Panc1 (cell line): ENCODE data around the gene SLC3A2. TPM values are rescaled to one million over a fixed set of nuclear protein-coding genes. Genes with fewer than 3 reads are reported as not detected.

Experiments
- ATAC-seq: fragments of 200-7000 bp; cut with Tn5 transposase; 2 replicates; pipeline ENCODE4 v1.9.1; 2020; ENCODE audit warnings: mild to moderate bottlenecking, moderate library complexity
- BruUV-seq: library from RNA; stranded (reverse); fragments of 400-500 nt; replicated peaks from 2 replicates; lab custom pipeline; 2021; lab: Mats Ljungman, UMichigan
- CTCF ChIA-PET: fragments of 300-600 bp; sonication (Branson Sonifier 250); formaldehyde crosslinking; loops from one replicate; lab custom pipeline; 2022; ENCODE audit warnings: antibody characterized with exemption; lab: Charles Lee
- POLR2A ChIA-PET: fragments of 300-600 bp; sonication (Branson Sonifier 250); formaldehyde crosslinking; loops from one replicate; lab custom pipeline; 2022; ENCODE audit warnings: antibody characterized with exemption; lab: Charles Lee
- DNase-seq: peaks from one replicate; pipeline ENCODE4 v3.0.0-alpha.2; 2010; ENCODE audit warnings: low read depth, low spot score
- H3K27ac ChIP-seq: 2 replicates; pipeline ENCODE4 v1.5.1; 2011; ENCODE audit warnings: mild to moderate bottlenecking, low read length, inconsistent platforms
- H3K27me3 ChIP-seq: fragments of 200-500 bp; sonication (Bioruptor generic); 2 replicates; pipeline ENCODE4 v1.6.0; 2014; ENCODE audit warnings: low read length, inconsistent platforms; ENCODE audit not compliant: control insufficient read depth, insufficient read depth
- H3K36me3 ChIP-seq: fragments of 200-500 bp; sonication (Bioruptor generic); 2 replicates; pipeline ENCODE4 v1.5.1; 2014; ENCODE audit warnings: inconsistent platforms, mild to moderate bottlenecking, low read length, moderate library complexity; ENCODE audit not compliant: control insufficient read depth, insufficient read depth
- H3K4me1 ChIP-seq: 2 replicates; pipeline ENCODE4 v1.5.1; 2011; ENCODE audit warnings: inconsistent platforms, mild to moderate bottlenecking, low read length, moderate library complexity; ENCODE audit not compliant: control insufficient read depth, insufficient read depth
- H3K4me3 ChIP-seq, 2 experiments: 2 replicates each; pipeline ENCODE4 v1.5.1; 2011 to 2012; ENCODE audit warnings: low read depth in 2 of 2, low read length in 2 of 2, mild to moderate bottlenecking in 2 of 2, inconsistent platforms in 1 of 2, moderate library complexity in 1 of 2
- H3K9me3 ChIP-seq: fragments of 200-500 bp; sonication (Bioruptor generic); 2 replicates; pipeline ENCODE4 v1.5.1; 2014; ENCODE audit warnings: low read depth, mild to moderate bottlenecking, inconsistent platforms, low read length, moderate library complexity; ENCODE audit not compliant: control insufficient read depth, insufficient read depth
- POLR2AphosphoS5 ChIP-seq: IDR thresholded peaks from 2 replicates; pipeline ENCODE4 v1.6.1; 2012; ENCODE audit warnings: mild to moderate bottlenecking, low read depth, low read length, moderate library complexity
- SIN3A ChIP-seq: IDR thresholded peaks from 2 replicates; pipeline ENCODE4 v1.6.1; 2012; ENCODE audit warnings: low read depth, mild to moderate bottlenecking, low read length, moderate library complexity, borderline replicate concordance; ENCODE audit not compliant: insufficient read depth
- TCF7L2 ChIP-seq: IDR thresholded peaks from 2 replicates; pipeline ENCODE4 v1.6.1; 2011; ENCODE audit warnings: mild to moderate bottlenecking, low read depth, low read length, inconsistent platforms
- in situ Hi-C: cut with HindIII; loops from 2 replicates; pipeline ENCODE4 v1.10.0; 2016; ENCODE audit warnings: low sequenced_read_pairs, low pct_unique_long_range_greater_than_20kb
- intact Hi-C: fragments of 100-400 bp; cut with micrococcal nuclease; formaldehyde crosslinking; loops from one replicate; pipeline ENCODE4 v1.10.0; 2022; ENCODE audit not compliant: unreplicated experiment
- total RNA-seq: library from RNA; stranded (reverse); gene quantifications from one replicate; pipeline ENCODE4 v1.2.1, GENCODE V29; 2021; ENCODE audit not compliant: unreplicated experiment
- TF ChIP-seq, protein P1 (sequence below): fragments of 450-650 bp; IDR thresholded peaks from 2 replicates; pipeline ENCODE4 v1.5.1; 2017; ENCODE audit warnings: mild to moderate bottlenecking
- TF ChIP-seq, protein P2 (sequence below), 2 experiments: IDR thresholded peaks; 2 replicates each; pipeline ENCODE4 v1.6.1; 2011 to 2012; ENCODE audit warnings: low read depth in 2 of 2, control low read depth in 1 of 2, low read length in 1 of 2, mild to moderate bottlenecking in 1 of 2, moderate library complexity in 1 of 2; ENCODE audit not compliant: insufficient read depth in 1 of 2

SLC3A2 gene
- total RNA-seq, 1 experiment from 2014 or later = 184 TPM

DNA sequence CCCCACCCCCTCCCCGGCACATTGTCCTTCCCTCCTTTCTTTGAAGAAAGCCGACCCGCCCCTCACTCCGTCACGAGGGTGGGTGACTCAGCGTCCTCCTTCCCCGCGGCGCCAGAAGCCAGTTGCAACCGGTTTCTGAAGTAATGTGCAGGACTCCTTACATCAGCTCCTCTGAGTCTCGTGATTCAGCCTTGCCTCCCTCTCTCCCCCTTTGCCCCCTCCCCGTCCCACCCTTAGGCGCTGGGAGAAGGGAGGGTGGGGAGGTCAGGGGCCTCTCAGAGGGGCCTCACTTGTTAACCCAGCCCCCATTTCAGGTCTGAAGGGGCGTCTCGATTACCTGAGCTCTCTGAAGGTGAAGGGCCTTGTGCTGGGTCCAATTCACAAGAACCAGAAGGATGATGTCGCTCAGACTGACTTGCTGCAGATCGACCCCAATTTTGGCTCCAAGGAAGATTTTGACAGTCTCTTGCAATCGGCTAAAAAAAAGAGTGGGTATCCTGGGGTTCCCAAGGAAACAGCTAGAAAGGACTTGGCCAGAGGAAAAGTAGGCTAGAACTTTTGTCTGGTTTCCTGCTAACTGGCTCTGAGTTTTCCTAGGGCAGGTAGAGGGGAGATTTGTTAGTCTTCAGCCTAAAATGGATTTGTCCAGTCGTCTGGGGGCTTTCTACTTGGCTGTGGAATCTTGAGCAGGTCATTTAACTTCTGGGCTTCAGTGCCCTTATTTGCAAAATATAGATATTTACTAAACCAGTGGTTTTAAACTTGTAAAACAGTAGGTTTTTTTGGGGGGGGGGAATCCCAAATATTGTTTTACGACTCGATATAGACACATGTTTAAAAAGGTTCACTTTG, 1.1 kb downstream of the SLC3A2 start:
- intact Hi-C loops = no loop called here
- in situ Hi-C loops = no loop called here
- ChIA-PET POLR2A (interaction anchor here (0.5 to 2.0 kb wide), 5 partner anchors 25 to 365 kb away, joined by 3 to 8 read pairs (median 3); no protein-coding TSS in a partner anchor), CTCF (interaction anchor here (0.7 kb wide), 1 partner anchor 263 kb away, joined by 3 read pairs; no protein-coding TSS in a partner anchor)
- H3K4me3 ChIP-seq = peak overlapping the region; percentile 76 to 86
- H3K27ac ChIP-seq = peak overlapping the region; percentile 99
- peaks cover 36% of the 10 kb centered on the region for H3K4me1 ChIP-seq
- ATAC-seq (peak; percentile 60; the same call in 1 of the 2 replicates), DNase-seq (peak; percentile 81)
- TF ChIP-seq, protein P1, sequence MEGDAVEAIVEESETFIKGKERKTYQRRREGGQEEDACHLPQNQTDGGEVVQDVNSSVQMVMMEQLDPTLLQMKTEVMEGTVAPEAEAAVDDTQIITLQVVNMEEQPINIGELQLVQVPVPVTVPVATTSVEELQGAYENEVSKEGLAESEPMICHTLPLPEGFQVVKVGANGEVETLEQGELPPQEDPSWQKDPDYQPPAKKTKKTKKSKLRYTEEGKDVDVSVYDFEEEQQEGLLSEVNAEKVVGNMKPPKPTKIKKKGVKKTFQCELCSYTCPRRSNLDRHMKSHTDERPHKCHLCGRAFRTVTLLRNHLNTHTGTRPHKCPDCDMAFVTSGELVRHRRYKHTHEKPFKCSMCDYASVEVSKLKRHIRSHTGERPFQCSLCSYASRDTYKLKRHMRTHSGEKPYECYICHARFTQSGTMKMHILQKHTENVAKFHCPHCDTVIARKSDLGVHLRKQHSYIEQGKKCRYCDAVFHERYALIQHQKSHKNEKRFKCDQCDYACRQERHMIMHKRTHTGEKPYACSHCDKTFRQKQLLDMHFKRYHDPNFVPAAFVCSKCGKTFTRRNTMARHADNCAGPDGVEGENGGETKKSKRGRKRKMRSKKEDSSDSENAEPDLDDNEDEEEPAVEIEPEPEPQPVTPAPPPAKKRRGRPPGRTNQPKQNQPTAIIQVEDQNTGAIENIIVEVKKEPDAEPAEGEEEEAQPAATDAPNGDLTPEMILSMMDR = peak; percentile 34
- peak; percentile 79 for TF ChIP-seq TCF7L2
- TF ChIP-seq, protein P2, sequence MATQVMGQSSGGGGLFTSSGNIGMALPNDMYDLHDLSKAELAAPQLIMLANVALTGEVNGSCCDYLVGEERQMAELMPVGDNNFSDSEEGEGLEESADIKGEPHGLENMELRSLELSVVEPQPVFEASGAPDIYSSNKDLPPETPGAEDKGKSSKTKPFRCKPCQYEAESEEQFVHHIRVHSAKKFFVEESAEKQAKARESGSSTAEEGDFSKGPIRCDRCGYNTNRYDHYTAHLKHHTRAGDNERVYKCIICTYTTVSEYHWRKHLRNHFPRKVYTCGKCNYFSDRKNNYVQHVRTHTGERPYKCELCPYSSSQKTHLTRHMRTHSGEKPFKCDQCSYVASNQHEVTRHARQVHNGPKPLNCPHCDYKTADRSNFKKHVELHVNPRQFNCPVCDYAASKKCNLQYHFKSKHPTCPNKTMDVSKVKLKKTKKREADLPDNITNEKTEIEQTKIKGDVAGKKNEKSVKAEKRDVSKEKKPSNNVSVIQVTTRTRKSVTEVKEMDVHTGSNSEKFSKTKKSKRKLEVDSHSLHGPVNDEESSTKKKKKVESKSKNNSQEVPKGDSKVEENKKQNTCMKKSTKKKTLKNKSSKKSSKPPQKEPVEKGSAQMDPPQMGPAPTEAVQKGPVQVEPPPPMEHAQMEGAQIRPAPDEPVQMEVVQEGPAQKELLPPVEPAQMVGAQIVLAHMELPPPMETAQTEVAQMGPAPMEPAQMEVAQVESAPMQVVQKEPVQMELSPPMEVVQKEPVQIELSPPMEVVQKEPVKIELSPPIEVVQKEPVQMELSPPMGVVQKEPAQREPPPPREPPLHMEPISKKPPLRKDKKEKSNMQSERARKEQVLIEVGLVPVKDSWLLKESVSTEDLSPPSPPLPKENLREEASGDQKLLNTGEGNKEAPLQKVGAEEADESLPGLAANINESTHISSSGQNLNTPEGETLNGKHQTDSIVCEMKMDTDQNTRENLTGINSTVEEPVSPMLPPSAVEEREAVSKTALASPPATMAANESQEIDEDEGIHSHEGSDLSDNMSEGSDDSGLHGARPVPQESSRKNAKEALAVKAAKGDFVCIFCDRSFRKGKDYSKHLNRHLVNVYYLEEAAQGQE (IDR thresholded peaks at IDR 0.05; ENCODE audit: insufficient read depth in 1 of 2, low read depth in 2 of 2, low read length in 1 of 2) = no peak
- H3K36me3 ChIP-seq = peaks cover 34% of the 10 kb centered on the region
- H3K9me3 ChIP-seq = no peaks in the 10 kb centered on the region
- no TSS peak for BruUV-seq
- no peaks in the 10 kb centered on the region for H3K27me3 ChIP-seq

DNA sequence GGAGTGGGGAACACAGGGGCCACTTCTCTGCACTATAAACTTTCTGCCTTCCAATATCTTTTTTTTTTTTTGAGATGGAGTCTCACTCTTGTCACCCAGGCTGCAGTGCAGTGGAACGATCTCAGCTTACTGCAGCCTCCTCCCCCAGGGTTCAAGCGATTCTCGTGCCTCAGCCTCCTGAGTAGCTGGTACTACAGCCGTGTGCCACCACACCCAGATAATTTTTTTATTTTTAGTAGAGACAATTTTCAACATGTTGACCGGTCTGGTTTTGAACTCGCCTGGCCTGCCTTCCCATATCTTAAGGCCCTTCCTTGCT, 1.7 kb downstream of the SLC3A2 start:
- DNase-seq (no peak), ATAC-seq (no peak)
- ChIA-PET CTCF (no interaction called here), POLR2A (interaction anchor here (2.0 kb wide), 1 partner anchor 41 kb away, joined by 8 read pairs; no protein-coding TSS in a partner anchor)
- no TSS peak for BruUV-seq
- peaks cover 37% of the 10 kb centered on the region for H3K36me3 ChIP-seq
- in situ Hi-C loops = no loop called here
- intact Hi-C loops = no loop called here
- peak overlapping the region; percentile 99 for H3K27ac ChIP-seq
- TF ChIP-seq, protein P1 = no peak
- TF ChIP-seq, protein P2 (IDR thresholded peaks at IDR 0.05; ENCODE audit: insufficient read depth in 1 of 2, low read depth in 2 of 2, low read length in 1 of 2) = no peak
- TF ChIP-seq TCF7L2 = no peak
- TF ChIP-seq POLR2AphosphoS5 = no peak
- TF ChIP-seq SIN3A = no peak
- peak overlapping the region; percentile 76 to 86 for H3K4me3 ChIP-seq
- no peaks in the 10 kb centered on the region for H3K9me3 ChIP-seq
- no peaks in the 10 kb centered on the region for H3K27me3 ChIP-seq
- peaks cover 36% of the 10 kb centered on the region for H3K4me1 ChIP-seq
